ENCODE measurements around the gene PTPRS.
"Not testable (repeated sequence)": the region's sequence is repeated elsewhere in the genome, so short reads cannot be mapped to it uniquely, and the experiment has no call there.

The PTPRS gene

GRCh38 chr19:5333581-5334365 is 6.8 kb downstream of the PTPRS start:
- H3K27me3 ChIP-seq (ENCODE audit: insufficient read depth, insufficient read length): no peaks in the 10 kb centered on the region
- no peak overlapping the region for H3K9ac ChIP-seq (ENCODE audit: insufficient read length, low read depth)
- H3K36me3 ChIP-seq (ENCODE audit: insufficient read depth, insufficient read length, low read length): peaks cover 52% of the 10 kb centered on the region
- no peak overlapping the region for H3K4me3 ChIP-seq (ENCODE audit: insufficient read length, low read depth)
- H3K9me3 ChIP-seq (ENCODE audit: insufficient read depth, low read length): no peaks in the 10 kb centered on the region
- TF ChIP-seq YY1 (IDR thresholded peaks at IDR 0.05; ENCODE audit: insufficient read depth, insufficient read length): no peak
- TF ChIP-seq ZNF274 (IDR thresholded peaks at IDR 0.05; ENCODE audit: low read depth, low read length): no peak
- no peak for TF ChIP-seq SUZ12 (IDR thresholded peaks at IDR 0.05; ENCODE audit: extremely low read depth, insufficient read depth, insufficient read length)
- no peak for DNase-seq (ENCODE audit: low read depth, low spot score)
- peaks cover 11% of the 10 kb centered on the region for H3K4me1 ChIP-seq (ENCODE audit: insufficient read depth, insufficient read length)

- H3K27me3 ChIP-seq (ENCODE audit: insufficient read depth, insufficient read length): no peaks in the 10 kb centered on the region
- peaks cover 7% of the 10 kb centered on the region for H3K4me1 ChIP-seq (ENCODE audit: insufficient read depth, insufficient read length)
- H3K36me3 ChIP-seq (ENCODE audit: insufficient read depth, insufficient read length, low read length): peaks cover 52% of the 10 kb centered on the region
- no peak for DNase-seq (ENCODE audit: low read depth, low spot score)
- no peak for TF ChIP-seq SUZ12 (IDR thresholded peaks at IDR 0.05; ENCODE audit: extremely low read depth, insufficient read depth, insufficient read length)
- no peak for TF ChIP-seq YY1 (IDR thresholded peaks at IDR 0.05; ENCODE audit: insufficient read depth, insufficient read length)
- no peak for TF ChIP-seq ZNF274 (IDR thresholded peaks at IDR 0.05; ENCODE audit: low read depth, low read length)
- no peak overlapping the region for H3K9ac ChIP-seq (ENCODE audit: insufficient read length, low read depth)
- no peak overlapping the region for H3K4me3 ChIP-seq (ENCODE audit: insufficient read length, low read depth)
- H3K9me3 ChIP-seq (ENCODE audit: insufficient read depth, low read length): no peaks in the 10 kb centered on the region
Measured at GRCh38 chr19:5332501-5332900, 8.1 kb downstream of the PTPRS start.

- Histone ChIP-seq H3K9me3 (ENCODE audit: insufficient read depth, low read length) (no peaks in the 10 kb centered on the region), H3K27me3 (ENCODE audit: insufficient read depth, insufficient read length) (no peaks in the 10 kb centered on the region), H3K9ac (ENCODE audit: insufficient read length, low read depth) (no peak overlapping the region), H3K36me3 (ENCODE audit: insufficient read depth, insufficient read length, low read length) (peaks cover 51% of the 10 kb centered on the region), H3K4me3 (ENCODE audit: insufficient read length, low read depth) (no peak overlapping the region), H3K4me1 (ENCODE audit: insufficient read depth, insufficient read length) (peaks cover 7% of the 10 kb centered on the region)
- DNase-seq (ENCODE audit: low read depth, low spot score): no peak
- TF ChIP-seq YY1 (IDR thresholded peaks at IDR 0.05; ENCODE audit: insufficient read depth, insufficient read length): no peak
- TF ChIP-seq ZNF274 (IDR thresholded peaks at IDR 0.05; ENCODE audit: low read depth, low read length): no peak
- TF ChIP-seq SUZ12 (IDR thresholded peaks at IDR 0.05; ENCODE audit: extremely low read depth, insufficient read depth, insufficient read length): no peak
Measured at GRCh38 chr19:5331790-5332189, 8.8 kb downstream of the PTPRS start.

- H3K4me1 ChIP-seq (ENCODE audit: insufficient read depth, insufficient read length): peaks cover 7% of the 10 kb centered on the region
Measured at GRCh38 chr19:5330307-5330720, 10.3 kb downstream of the PTPRS start.

GRCh38 chr19:5329141-5329540 is 11.5 kb downstream of the PTPRS start:
- Histone ChIP-seq H3K4me3 (ENCODE audit: insufficient read length, low read depth) (no peak overlapping the region), H3K4me1 (ENCODE audit: insufficient read depth, insufficient read length) (peaks cover 7% of the 10 kb centered on the region), H3K27me3 (ENCODE audit: insufficient read depth, insufficient read length) (no peaks in the 10 kb centered on the region), H3K9me3 (ENCODE audit: insufficient read depth, low read length) (no peaks in the 10 kb centered on the region), H3K36me3 (ENCODE audit: insufficient read depth, insufficient read length, low read length) (peaks cover 50% of the 10 kb centered on the region), H3K9ac (ENCODE audit: insufficient read length, low read depth) (peak overlapping the region; percentile 5)
- TF ChIP-seq SUZ12 (IDR thresholded peaks at IDR 0.05; ENCODE audit: extremely low read depth, insufficient read depth, insufficient read length): no peak
- TF ChIP-seq YY1 (IDR thresholded peaks at IDR 0.05; ENCODE audit: insufficient read depth, insufficient read length): no peak
- TF ChIP-seq ZNF274 (IDR thresholded peaks at IDR 0.05; ENCODE audit: low read depth, low read length): no peak
- no peak for DNase-seq (ENCODE audit: low read depth, low spot score)

More at GRCh38 chr19:5330307-5330720, 10.3 kb downstream of the PTPRS start:
- no peak for DNase-seq (ENCODE audit: low read depth, low spot score)
- TF ChIP-seq ZNF274 (IDR thresholded peaks at IDR 0.05; ENCODE audit: low read depth, low read length) (no peak), YY1 (IDR thresholded peaks at IDR 0.05; ENCODE audit: insufficient read depth, insufficient read length) (no peak), SUZ12 (IDR thresholded peaks at IDR 0.05; ENCODE audit: extremely low read depth, insufficient read depth, insufficient read length) (no peak)
- no peak overlapping the region for H3K9ac ChIP-seq (ENCODE audit: insufficient read length, low read depth)
- no peak overlapping the region for H3K4me3 ChIP-seq (ENCODE audit: insufficient read length, low read depth)
- H3K27me3 ChIP-seq (ENCODE audit: insufficient read depth, insufficient read length): no peaks in the 10 kb centered on the region
- no peaks in the 10 kb centered on the region for H3K9me3 ChIP-seq (ENCODE audit: insufficient read depth, low read length)
- H3K36me3 ChIP-seq (ENCODE audit: insufficient read depth, insufficient read length, low read length): peaks cover 50% of the 10 kb centered on the region

GRCh38 chr19:5328407-5328806 is 12.2 kb downstream of the PTPRS start:
- not testable (repeated sequence) for H3K4me1 ChIP-seq (ENCODE audit: insufficient read depth, insufficient read length); H3K9me3 ChIP-seq (ENCODE audit: insufficient read depth, low read length); DNase-seq (ENCODE audit: low read depth, low spot score); H3K9ac ChIP-seq (ENCODE audit: insufficient read length, low read depth); H3K27me3 ChIP-seq (ENCODE audit: insufficient read depth, insufficient read length); H3K4me3 ChIP-seq (ENCODE audit: insufficient read length, low read depth)
- H3K36me3 ChIP-seq (ENCODE audit: insufficient read depth, insufficient read length, low read length): peaks cover 48% of the 10 kb centered on the region

- H3K9me3 ChIP-seq (ENCODE audit: insufficient read depth, low read length): no peaks in the 10 kb centered on the region
- peaks cover 7% of the 10 kb centered on the region for H3K4me1 ChIP-seq (ENCODE audit: insufficient read depth, insufficient read length)
- no peak overlapping the region for H3K9ac ChIP-seq (ENCODE audit: insufficient read length, low read depth)
- peaks cover 41% of the 10 kb centered on the region for H3K36me3 ChIP-seq (ENCODE audit: insufficient read depth, insufficient read length, low read length)
- no peak for TF ChIP-seq ZNF274 (IDR thresholded peaks at IDR 0.05; ENCODE audit: low read depth, low read length)
- TF ChIP-seq YY1 (IDR thresholded peaks at IDR 0.05; ENCODE audit: insufficient read depth, insufficient read length): no peak
- TF ChIP-seq SUZ12 (IDR thresholded peaks at IDR 0.05; ENCODE audit: extremely low read depth, insufficient read depth, insufficient read length): no peak
- no peaks in the 10 kb centered on the region for H3K27me3 ChIP-seq (ENCODE audit: insufficient read depth, insufficient read length)
- no peak for DNase-seq (ENCODE audit: low read depth, low spot score)
- no peak overlapping the region for H3K4me3 ChIP-seq (ENCODE audit: insufficient read length, low read depth)
Measured at GRCh38 chr19:5326986-5327623, 13.5 kb downstream of the PTPRS start.
